Activated naive CD8-positive, alpha-beta T cell treated with anti-CD3 and anti-CD28 coated beads for 36 hours (primary cell): ENCODE measurements around the gene SPEF1. TPM values are rescaled to one million over a fixed set of nuclear protein-coding genes. Genes with fewer than 3 reads are reported as not detected.

Source experiments
- DNase-seq: peaks from one replicate; pipeline ENCODE4 v3.0.0; 2021
- H3K27ac Mint-ChIP-seq: one replicate; pipeline ENCODE4 v1.8.0; 2022; ENCODE audit warnings: mild to moderate bottlenecking, moderate library complexity, mixed read lengths
- H3K27me3 Mint-ChIP-seq: one replicate; pipeline ENCODE4 v1.8.0; 2022; ENCODE audit warnings: mild to moderate bottlenecking, mixed read lengths
- H3K36me3 Mint-ChIP-seq: one replicate; pipeline ENCODE4 v1.8.0; 2021; ENCODE audit warnings: mild to moderate bottlenecking, mixed read lengths
- H3K4me1 Mint-ChIP-seq: one replicate; pipeline ENCODE4 v1.8.0; 2021; ENCODE audit warnings: mixed read lengths
- H3K4me3 Mint-ChIP-seq: one replicate; pipeline ENCODE4 v1.8.0; 2022; ENCODE audit warnings: mild to moderate bottlenecking, moderate library complexity, mixed read lengths
- H3K9me3 Mint-ChIP-seq: one replicate; pipeline ENCODE4 v1.8.0; 2022; ENCODE audit warnings: mixed read lengths
- total RNA-seq, 2 experiments: library from RNA; stranded (reverse); gene quantifications; one replicate each; pipeline ENCODE4 v1.2.3, GENCODE V29; 2021

SPEF1 gene
- total RNA-seq, 2 experiments from 2014 or later, result 0.12 to 0.23 TPM

DNA sequence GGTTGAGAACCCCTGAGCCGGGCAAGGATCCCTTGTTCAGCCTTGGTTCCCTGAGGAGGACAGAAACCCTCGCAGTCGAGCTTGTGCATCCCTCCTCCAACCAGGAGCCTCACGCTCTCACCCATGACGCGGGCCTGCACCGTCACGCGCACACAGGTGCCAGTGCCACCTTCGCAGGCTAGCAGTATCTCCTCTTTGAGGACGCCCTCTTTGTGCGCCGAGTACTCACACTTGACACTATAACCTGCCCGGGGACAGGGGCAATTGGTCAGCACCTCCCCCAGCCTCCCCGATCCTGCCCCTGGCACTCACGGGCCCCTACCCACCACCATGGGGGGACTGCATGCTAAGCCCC, 27.0 kb downstream of the SPEF1 start:
- Mint-ChIP-seq H3K9me3 (no peaks in the 10 kb centered on the region), H3K4me1 (peaks cover 7% of the 10 kb centered on the region), H3K36me3 (peaks cover 4% of the 10 kb centered on the region), H3K27me3 (no peaks in the 10 kb centered on the region), H3K27ac (no peak overlapping the region), H3K4me3 (no peak overlapping the region)
- DNase-seq, result no peak

DNA sequence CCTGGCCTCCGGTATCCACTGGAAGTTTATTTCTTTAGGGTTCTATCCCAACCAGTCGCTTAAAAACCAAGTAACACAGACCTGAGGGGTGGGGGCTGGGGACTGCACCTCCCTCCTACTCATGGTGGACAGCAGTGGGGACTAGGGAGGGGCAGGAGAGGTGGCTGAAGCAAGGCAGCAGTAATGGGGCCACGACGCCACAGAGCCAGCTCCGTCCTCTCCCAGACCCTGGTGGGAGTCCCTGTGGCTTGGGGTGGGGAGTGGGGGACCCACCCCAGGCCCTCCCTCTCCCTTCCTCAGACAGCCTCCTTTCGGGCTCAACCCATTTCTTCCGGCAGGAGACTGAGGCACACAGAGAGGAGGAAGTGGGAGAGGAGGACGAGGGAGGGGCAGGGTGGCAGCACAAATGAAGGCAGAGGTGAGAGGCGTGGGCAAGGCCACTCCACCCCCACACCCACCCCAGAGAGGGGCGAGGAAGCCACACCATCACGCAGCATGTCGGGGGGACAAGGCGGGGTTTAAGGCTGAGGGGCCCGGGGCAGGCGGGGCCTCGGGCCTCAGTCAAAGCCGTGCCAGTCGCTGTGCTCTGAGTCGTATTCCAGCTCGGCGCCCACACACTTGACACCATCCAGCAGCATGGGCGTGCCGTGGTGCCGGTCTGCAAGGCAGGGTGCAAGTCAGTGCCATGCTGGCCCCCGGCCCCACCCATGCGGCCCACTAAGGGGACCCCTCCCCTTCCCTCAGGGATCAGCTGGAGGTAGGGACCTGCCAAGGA, 27.6 kb downstream of the SPEF1 start:
- H3K27me3 Mint-ChIP-seq, result no peaks in the 10 kb centered on the region
- H3K36me3 Mint-ChIP-seq, result peaks cover 4% of the 10 kb centered on the region
- no peaks in the 10 kb centered on the region for H3K9me3 Mint-ChIP-seq
- no peak for DNase-seq
- H3K27ac Mint-ChIP-seq, result no peak overlapping the region
- H3K4me1 Mint-ChIP-seq, result peaks cover 7% of the 10 kb centered on the region
- H3K4me3 Mint-ChIP-seq, result no peak overlapping the region

DNA sequence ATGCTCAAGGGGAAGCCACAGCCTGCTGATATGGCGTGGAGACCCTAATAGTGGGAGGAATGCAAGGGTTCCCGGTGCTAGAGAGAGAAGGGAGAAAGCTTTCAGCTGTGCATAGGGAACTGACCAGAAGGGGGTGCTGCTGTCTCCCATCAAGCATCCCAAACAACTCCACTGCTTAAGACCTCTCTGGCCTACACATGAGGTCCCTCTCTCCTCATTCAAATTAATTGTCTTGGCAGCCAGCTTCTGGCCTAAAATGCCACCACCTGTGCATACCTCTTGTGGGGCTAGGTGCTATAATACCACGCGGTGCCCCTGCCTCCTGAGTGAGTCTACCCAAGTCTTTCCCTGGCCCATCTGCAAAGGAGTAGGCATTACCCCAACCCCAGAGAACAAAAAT, 28.1 kb downstream of the SPEF1 start:
- Mint-ChIP-seq H3K36me3 (peaks cover 4% of the 10 kb centered on the region), H3K27ac (no peak overlapping the region), H3K27me3 (no peaks in the 10 kb centered on the region), H3K4me3 (no peak overlapping the region), H3K9me3 (no peaks in the 10 kb centered on the region), H3K4me1 (peaks cover 7% of the 10 kb centered on the region)
- DNase-seq, result peak; percentile 30

DNA sequence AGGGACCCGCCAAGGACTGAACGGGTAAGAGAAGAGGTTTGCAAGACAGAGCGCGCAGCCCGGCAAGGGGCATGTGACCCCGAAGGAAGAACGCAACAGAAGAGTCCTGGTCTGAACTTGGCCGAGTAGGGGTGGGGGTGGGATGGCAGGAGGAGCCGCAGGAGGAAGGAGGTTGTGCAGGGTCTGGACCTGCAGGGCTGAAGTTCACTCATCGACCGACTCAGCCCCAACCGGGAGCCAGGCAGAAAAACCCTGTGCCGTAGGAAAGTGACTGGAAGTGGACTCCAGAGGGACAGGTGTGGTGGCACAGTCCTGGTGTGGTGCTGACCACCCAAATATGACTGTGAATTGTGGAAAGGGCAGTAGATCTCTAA, 28.9 kb downstream of the SPEF1 start:
- no peak for DNase-seq
- peaks cover 7% of the 10 kb centered on the region for H3K4me1 Mint-ChIP-seq
- H3K27ac Mint-ChIP-seq, result no peak overlapping the region
- H3K4me3 Mint-ChIP-seq, result peak overlapping the region; percentile 53
- no peaks in the 10 kb centered on the region for H3K9me3 Mint-ChIP-seq
- peaks cover 3% of the 10 kb centered on the region for H3K27me3 Mint-ChIP-seq
- H3K36me3 Mint-ChIP-seq, result peaks cover 4% of the 10 kb centered on the region

DNA sequence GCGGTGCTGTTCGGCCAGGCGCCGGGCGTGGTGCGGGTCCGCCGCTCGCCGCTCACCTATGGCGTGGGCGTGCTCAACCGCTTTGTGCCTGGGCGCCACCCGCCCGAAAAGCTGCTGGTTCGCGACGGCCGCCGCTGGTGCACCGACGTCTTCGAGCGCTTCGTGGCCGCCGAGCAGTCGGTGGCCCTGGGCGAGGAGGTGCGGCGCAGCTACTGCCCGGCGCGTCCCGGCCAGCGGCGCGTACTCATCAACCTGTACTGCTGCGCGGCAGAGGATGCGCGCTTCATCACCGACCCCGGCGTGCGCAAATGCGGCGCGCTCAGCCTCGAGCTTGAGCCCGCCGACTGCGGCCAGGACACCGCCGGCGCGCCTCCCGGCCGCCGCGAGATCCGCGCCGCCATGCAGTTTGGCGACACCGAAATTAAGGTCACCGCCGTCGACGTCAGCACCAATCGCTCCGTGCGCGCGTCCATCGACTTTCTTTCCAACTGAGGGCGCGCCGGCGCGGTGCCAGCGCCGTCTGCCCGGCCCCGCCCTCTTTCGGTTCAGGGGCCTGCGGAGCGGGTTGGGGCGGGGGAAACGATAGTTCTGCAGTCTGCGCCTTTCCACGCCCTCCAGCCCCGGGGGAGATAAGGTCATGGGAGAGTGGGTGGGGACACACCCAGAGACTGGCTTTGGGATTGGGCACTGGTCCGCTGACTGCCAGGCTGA, 29.4 kb downstream of the SPEF1 start:
- H3K9me3 Mint-ChIP-seq, result no peaks in the 10 kb centered on the region
- H3K36me3 Mint-ChIP-seq, result peaks cover 4% of the 10 kb centered on the region
- peak; percentile 81 for DNase-seq
- peak overlapping the region; percentile 53 for H3K4me3 Mint-ChIP-seq
- H3K27me3 Mint-ChIP-seq, result peaks cover 8% of the 10 kb centered on the region
- no peak overlapping the region for H3K27ac Mint-ChIP-seq
- H3K4me1 Mint-ChIP-seq, result peaks cover 7% of the 10 kb centered on the region

DNA sequence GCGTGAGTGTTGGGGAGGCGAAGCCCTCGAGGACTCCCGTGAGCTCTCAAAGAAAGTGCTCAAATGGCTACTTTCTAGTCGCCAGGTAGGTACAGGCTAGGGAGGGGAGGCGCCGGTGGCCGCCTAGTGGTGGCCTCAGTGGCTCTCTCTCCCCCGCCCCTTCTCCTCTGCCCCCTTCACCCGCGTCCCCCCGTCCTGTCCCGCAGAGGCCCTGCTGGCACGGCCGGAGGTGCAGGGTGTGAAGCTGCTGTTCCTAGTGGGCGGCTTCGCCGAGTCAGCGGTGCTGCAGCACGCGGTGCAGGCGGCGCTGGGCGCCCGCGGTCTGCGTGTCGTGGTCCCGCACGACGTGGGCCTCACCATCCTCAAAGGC, 30.0 kb downstream of the SPEF1 start:
- peaks cover 11% of the 10 kb centered on the region for H3K27me3 Mint-ChIP-seq
- H3K9me3 Mint-ChIP-seq, result no peaks in the 10 kb centered on the region

DNA sequence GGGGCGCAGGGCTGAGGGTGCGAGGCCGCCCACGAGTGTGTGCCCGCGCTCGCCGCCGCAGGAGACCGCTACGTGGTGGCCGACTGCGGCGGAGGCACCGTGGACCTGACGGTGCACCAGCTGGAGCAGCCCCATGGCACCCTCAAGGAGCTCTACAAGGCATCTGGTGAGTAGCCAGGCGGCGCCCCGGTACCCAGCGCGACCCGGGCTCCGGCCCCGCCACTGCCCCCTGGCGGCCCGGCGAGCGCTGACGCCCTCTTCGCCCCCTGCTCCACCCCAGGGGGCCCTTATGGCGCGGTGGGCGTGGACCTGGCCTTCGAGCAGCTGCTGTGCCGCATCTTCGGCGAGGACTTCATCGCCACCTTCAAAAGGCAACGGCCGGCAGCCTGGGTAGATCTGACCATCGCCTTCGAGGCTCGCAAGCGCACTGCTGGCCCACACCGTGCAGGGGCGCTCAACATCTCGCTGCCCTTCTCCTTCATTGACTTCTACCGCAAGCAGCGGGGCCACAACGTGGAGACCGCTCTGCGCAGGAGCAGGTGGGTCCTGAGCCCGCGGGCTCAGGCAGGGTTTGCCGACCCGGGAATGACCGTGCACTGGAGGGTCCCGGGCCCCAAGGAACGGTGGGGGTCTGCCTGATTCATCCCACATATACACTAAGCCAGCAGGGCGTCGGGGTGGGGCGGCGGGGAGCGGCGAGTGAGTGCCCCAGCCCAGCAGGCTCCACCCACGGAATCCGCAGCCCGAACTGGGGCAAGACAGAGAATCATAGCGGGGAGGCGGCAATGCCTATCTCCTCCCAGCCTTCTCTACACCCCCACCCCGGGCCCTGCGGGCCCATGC, 31.3 kb downstream of the SPEF1 start:
- peak; percentile 68 for DNase-seq
- Mint-ChIP-seq H3K4me3 (no peak overlapping the region), H3K4me1 (peaks cover 12% of the 10 kb centered on the region), H3K36me3 (peaks cover 2% of the 10 kb centered on the region), H3K9me3 (no peaks in the 10 kb centered on the region), H3K27ac (no peak overlapping the region), H3K27me3 (peaks cover 21% of the 10 kb centered on the region)

More for the DNA sequence above, 30.0 kb downstream of the SPEF1 start:
- Mint-ChIP-seq H3K36me3 (peaks cover 2% of the 10 kb centered on the region), H3K27ac (no peak overlapping the region), H3K4me1 (peaks cover 7% of the 10 kb centered on the region), H3K4me3 (no peak overlapping the region)
- DNase-seq, result no peak

DNA sequence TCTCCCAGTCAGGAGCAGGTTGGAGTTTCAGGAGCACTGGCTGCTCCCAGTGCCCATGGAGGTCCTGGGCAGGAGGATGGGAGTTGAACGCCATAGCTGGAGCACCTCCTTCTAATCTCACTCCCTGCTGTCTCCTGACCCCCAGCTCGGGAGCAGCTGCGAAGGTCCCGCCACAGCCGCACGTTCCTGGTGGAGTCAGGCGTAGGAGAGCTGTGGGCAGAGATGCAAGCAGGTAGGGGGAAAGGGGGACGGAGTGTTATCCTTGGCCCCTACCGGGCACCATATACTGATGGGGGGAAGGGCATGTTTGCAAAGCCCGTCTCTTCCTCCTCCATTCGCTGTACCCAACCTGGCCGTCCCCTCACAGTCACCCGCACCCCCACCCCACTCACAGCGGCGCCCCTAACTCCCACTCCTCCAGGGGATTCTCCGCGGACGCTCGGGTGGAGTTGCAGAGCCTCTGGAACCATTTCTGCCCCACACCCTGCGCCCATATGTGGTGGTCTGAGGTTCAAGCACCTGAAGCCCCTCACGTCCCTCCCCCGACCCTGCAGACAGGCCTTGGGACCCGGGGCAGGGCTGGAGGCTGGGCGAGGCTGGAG, 32.1 kb downstream of the SPEF1 start:
- peaks cover 2% of the 10 kb centered on the region for H3K36me3 Mint-ChIP-seq
- peaks cover 26% of the 10 kb centered on the region for H3K27me3 Mint-ChIP-seq
- H3K4me1 Mint-ChIP-seq, result peaks cover 15% of the 10 kb centered on the region
- no peak overlapping the region for H3K4me3 Mint-ChIP-seq
- no peak for DNase-seq
- H3K9me3 Mint-ChIP-seq, result no peaks in the 10 kb centered on the region
- no peak overlapping the region for H3K27ac Mint-ChIP-seq

DNA sequence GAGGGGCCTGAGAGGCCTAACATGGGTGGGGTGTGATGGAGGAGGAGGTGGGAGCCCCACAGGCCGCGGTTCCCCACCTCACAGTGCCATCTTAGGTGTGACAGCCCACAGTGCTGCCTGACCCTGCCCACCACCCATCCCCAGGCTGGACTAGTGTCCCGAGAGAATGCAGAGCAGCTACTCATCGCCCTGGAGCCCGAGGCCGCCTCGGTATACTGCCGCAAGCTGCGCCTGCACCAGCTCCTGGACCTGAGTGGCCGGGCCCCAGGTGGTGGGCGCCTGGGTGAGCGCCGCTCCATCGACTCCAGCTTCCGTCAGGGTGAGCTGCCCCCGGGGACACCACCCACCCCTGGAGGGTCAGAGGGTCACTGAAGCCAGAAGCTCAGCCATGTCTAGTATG, 33.2 kb downstream of the SPEF1 start:
- DNase-seq, result no peak
- Mint-ChIP-seq H3K27me3 (peaks cover 27% of the 10 kb centered on the region), H3K36me3 (peaks cover 2% of the 10 kb centered on the region), H3K4me1 (peaks cover 13% of the 10 kb centered on the region), H3K27ac (no peak overlapping the region), H3K9me3 (no peaks in the 10 kb centered on the region), H3K4me3 (no peak overlapping the region)

DNA sequence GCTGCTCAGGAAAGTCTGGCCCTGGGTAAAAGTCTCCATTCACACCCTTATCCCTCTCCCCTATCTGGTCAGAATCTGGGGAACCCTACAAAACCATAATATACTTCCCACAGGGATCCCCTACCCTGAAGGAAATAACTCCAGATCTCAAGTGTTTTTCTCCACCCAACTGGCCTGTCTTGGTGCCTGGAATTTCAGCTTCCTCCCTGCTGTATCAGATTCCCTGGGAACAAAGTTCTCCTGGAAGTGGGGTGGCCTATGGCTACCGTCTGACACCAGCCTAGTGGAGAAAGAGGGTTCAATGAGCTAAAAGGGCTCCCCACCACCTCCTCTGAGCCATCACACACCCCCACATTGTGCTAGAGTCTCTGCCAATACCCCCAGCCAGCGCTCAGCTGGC, 33.8 kb downstream of the SPEF1 start:
- H3K27me3 Mint-ChIP-seq, result peaks cover 27% of the 10 kb centered on the region
- peaks cover 12% of the 10 kb centered on the region for H3K4me1 Mint-ChIP-seq
- no peaks in the 10 kb centered on the region for H3K9me3 Mint-ChIP-seq
- H3K4me3 Mint-ChIP-seq, result no peak overlapping the region
- peaks cover 2% of the 10 kb centered on the region for H3K36me3 Mint-ChIP-seq
- no peak overlapping the region for H3K27ac Mint-ChIP-seq
- DNase-seq, result no peak

DNA sequence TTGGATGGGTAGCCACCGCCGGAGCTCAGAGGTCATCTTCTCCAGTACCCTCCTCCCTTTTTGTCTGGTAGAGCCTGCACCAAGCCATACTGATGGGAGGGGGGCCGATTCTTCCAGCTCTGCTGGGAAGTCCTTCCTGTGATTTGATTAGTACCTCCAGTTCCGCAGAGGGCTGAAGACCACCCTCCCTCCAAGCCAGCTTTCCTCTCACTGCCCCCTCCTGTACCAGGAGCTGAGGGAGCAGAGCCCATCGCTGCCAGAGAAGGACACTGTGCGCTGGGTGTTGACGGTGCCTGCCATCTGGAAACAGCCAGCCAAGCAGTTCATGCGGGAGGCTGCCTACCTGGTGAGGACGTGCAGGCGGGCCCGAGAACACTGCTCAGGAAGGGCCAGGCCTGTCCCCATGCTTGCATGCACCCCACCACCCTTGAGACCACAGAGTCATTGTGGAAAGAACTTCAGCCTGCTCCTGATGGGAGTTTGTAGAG, 35.5 kb downstream of the SPEF1 start:
- no peak for DNase-seq
- Mint-ChIP-seq H3K9me3 (no peaks in the 10 kb centered on the region), H3K27ac (no peak overlapping the region), H3K4me3 (no peak overlapping the region), H3K36me3 (no peaks in the 10 kb centered on the region), H3K27me3 (peaks cover 27% of the 10 kb centered on the region), H3K4me1 (peaks cover 8% of the 10 kb centered on the region)

DNA sequence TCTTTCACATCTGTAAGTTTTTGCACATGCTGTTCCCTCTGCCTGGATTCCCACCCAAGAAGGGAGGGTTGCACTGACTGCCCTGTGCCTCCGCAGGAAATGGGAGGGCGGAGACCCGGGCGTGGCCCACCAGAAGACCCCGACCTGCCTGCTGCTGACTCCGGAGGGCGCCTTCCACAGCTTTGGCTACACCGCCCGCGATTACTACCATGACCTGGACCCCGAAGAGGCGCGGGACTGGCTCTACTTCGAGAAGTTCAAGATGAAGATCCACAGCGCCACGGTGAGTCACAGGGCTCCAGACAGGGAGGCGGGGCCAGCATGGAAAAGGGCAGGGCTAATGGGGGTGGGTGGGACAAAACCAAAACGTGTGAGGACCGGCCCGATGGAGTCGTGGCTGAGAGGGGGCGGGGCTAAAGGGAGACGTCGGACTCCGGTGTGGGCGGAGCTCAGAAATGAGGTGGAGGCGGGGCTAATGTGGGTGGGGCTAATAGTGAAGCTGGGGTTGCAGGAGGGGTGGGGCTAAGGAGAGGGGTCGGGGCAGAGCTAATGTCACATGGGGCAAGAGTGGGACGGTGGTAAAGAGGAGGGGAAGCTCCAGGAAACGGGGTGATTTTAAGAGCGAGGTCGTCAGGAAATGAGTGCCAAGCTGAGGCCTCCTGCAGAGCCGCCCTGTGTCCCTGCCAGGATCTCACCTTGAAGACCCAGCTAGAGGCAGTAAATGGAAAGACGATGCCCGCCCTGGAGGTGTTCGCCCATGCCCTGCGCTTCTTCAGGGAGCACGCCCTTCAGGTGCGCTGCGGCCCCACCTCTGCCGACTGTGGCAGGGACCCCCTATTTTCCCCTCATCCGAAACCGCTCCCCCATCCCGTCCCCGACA, 36.2 kb downstream of the SPEF1 start:
- H3K27ac Mint-ChIP-seq, result no peak overlapping the region
- no peaks in the 10 kb centered on the region for H3K36me3 Mint-ChIP-seq
- H3K27me3 Mint-ChIP-seq, result peaks cover 27% of the 10 kb centered on the region
- H3K9me3 Mint-ChIP-seq, result no peaks in the 10 kb centered on the region
- H3K4me1 Mint-ChIP-seq, result peaks cover 8% of the 10 kb centered on the region
- H3K4me3 Mint-ChIP-seq, result peak overlapping the region; percentile 38
- DNase-seq, result peak; percentile 77

DNA sequence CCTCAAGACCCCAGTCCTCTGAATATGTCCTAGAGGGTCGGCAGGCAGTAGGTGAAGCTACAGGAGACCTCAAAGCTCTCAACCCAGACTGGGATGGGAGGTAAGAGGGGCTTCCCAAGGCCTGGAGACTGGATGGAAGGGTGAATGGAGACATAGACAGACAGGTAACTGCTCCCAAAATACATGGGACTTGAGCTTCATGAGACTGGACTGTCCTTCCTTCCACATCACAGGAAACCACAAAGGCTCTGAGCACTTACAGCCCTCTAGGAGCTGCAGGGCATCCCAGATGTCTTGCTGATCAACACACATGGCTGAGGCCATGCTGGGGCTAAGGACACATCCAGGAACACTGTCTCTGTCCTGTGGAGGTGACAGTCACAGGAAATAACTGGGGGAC, 37.2 kb downstream of the SPEF1 start:
- H3K36me3 Mint-ChIP-seq, result no peaks in the 10 kb centered on the region
- H3K27ac Mint-ChIP-seq, result no peak overlapping the region
- no peak for DNase-seq
- H3K9me3 Mint-ChIP-seq, result no peaks in the 10 kb centered on the region
- H3K4me3 Mint-ChIP-seq, result no peak overlapping the region
- peaks cover 27% of the 10 kb centered on the region for H3K27me3 Mint-ChIP-seq
- H3K4me1 Mint-ChIP-seq, result peaks cover 8% of the 10 kb centered on the region

DNA sequence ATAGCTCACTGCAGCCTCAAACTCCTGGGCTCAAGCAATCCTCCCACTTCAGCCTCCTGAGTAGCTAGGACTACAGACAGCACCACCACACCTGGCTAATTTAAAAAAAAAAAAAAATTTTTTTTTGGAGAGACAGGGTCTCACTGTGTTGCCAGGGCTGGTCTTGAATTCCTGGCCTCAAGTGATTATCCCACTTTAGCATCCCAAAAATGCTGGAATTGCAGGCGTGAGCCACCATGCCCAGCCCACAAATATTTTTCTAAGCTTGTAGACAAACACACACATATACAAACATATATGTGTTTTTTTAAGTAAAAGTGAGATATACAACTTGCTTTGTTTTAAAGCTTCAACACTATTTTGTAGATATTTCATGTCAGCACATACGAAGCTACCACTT, 38.0 kb downstream of the SPEF1 start:
- DNase-seq, result no peak
- Mint-ChIP-seq H3K27ac (no peak overlapping the region), H3K27me3 (peaks cover 27% of the 10 kb centered on the region), H3K4me1 (peaks cover 8% of the 10 kb centered on the region), H3K9me3 (no peaks in the 10 kb centered on the region), H3K36me3 (no peaks in the 10 kb centered on the region), H3K4me3 (no peak overlapping the region)
